Progenitor cell of endocrine pancreas (in vitro differentiated cells): Measurements from ENCODE around the gene CD300E. TPM values are rescaled to one million over a fixed set of nuclear protein-coding genes. Genes with fewer than 3 reads are reported as not detected.

Source experiments
- DNase-seq: peaks from one replicate; pipeline ENCODE4 v3.0.0; 2021; ENCODE audit warnings: low spot score; ENCODE audit not compliant: unreplicated experiment
- H3K27ac Mint-ChIP-seq: 2 replicates; pipeline ENCODE4 v1.8.0; 2021; ENCODE audit warnings: mild to moderate bottlenecking, moderate library complexity, mixed read lengths
- H3K27me3 Mint-ChIP-seq: 2 replicates; pipeline ENCODE4 v1.8.0; 2021; ENCODE audit warnings: mixed read lengths
- H3K36me3 Mint-ChIP-seq: 2 replicates; pipeline ENCODE4 v1.8.0; 2022; ENCODE audit warnings: mixed read lengths; ENCODE audit not compliant: insufficient read depth
- H3K4me1 Mint-ChIP-seq: 2 replicates; pipeline ENCODE4 v1.8.0; 2021; ENCODE audit warnings: low read depth, mixed read lengths
- H3K4me3 Mint-ChIP-seq: 2 replicates; pipeline ENCODE4 v1.8.0; 2021; ENCODE audit warnings: low read depth, mild to moderate bottlenecking, moderate library complexity, mixed read lengths
- H3K9me3 Mint-ChIP-seq: 2 replicates; pipeline ENCODE4 v1.8.0; 2021; ENCODE audit warnings: low read depth, mixed read lengths
- total RNA-seq: library from RNA; stranded (reverse); gene quantifications from 2 replicates; pipeline ENCODE4 v1.2.1, GENCODE V29; 2021
- TF ChIP-seq, protein P1 (sequence below): fragments of 200-600 bp; sonication (generic); IDR thresholded peaks from one replicate; pipeline ENCODE4 v1.5.0; 2021; ENCODE audit warnings: antibody characterized with exemption, mild to moderate bottlenecking; ENCODE audit not compliant: unreplicated experiment

The CD300E gene
- total RNA-seq, 1 donor from 2014 or later, result not detected

DNA sequence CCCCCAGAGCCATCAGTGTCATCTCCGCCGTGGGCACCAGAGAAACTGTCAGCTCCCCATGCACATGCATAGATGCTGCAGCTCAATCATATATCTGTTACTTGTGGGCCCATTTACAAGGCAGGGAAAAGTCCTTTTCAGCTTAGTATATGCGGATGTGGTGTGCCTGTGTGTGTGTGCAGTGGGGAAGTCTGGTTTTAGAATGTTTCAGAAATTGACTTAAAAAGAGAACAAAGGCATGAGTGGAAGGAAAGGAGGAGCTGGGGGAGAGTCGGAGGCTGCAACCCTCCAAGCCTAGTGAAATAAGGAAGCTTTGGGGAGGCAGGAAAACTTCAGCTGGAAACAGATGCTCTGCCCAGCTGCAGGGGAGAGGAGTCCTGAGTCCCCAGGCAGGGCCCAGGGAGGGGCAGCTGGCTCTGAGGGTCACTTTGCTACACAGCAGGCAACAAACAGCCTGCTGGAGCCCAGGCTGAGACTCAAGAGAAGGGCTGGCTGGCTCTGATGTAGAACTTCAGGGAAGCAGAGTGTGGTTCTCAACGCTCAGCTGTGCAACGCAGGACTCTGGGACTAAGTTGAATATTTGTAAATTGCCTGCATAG is 20.4 kb downstream of the CD300E start:
- H3K27ac Mint-ChIP-seq, result no peak overlapping the region
- TF ChIP-seq, protein P1, sequence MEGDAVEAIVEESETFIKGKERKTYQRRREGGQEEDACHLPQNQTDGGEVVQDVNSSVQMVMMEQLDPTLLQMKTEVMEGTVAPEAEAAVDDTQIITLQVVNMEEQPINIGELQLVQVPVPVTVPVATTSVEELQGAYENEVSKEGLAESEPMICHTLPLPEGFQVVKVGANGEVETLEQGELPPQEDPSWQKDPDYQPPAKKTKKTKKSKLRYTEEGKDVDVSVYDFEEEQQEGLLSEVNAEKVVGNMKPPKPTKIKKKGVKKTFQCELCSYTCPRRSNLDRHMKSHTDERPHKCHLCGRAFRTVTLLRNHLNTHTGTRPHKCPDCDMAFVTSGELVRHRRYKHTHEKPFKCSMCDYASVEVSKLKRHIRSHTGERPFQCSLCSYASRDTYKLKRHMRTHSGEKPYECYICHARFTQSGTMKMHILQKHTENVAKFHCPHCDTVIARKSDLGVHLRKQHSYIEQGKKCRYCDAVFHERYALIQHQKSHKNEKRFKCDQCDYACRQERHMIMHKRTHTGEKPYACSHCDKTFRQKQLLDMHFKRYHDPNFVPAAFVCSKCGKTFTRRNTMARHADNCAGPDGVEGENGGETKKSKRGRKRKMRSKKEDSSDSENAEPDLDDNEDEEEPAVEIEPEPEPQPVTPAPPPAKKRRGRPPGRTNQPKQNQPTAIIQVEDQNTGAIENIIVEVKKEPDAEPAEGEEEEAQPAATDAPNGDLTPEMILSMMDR, result no peak
- no peak for DNase-seq
- no peak overlapping the region for H3K4me3 Mint-ChIP-seq
- no peaks in the 10 kb centered on the region for H3K4me1 Mint-ChIP-seq
- no peaks in the 10 kb centered on the region for H3K9me3 Mint-ChIP-seq
- peaks cover 46% of the 10 kb centered on the region for H3K27me3 Mint-ChIP-seq
- H3K36me3 Mint-ChIP-seq, result no peaks in the 10 kb centered on the region

DNA sequence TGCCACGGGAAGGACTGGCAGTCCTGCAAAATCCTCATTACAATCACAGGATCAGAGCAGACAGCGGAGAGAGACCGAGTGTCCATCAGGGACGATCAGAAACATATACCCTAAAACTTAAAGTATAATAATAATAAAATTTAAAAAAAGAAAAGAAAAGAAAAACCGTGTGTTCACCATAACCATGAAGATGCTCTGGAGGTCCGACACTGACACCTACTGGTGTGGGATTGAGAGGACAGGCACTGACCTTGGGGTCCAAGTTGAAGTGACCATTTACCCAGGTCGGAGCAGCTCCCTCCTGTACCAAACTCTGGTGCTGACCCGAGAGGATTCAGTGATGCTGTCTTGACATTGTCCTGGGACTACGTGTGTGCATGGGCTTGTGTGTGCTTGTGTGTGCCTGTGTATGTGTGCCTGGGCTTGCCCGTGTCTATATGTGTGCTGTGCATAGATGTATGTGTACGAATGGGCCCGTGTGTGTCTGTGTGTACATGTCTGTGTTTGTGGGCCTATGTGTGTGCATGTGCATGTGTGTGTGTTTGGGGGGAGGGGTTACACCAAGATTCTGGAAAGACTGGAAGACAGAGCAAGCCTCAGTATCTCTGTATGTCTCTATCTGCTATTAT is 21.5 kb downstream of the CD300E start:
- DNase-seq, result peak; percentile 41
- H3K9me3 Mint-ChIP-seq, result no peaks in the 10 kb centered on the region
- no peak overlapping the region for H3K27ac Mint-ChIP-seq
- H3K36me3 Mint-ChIP-seq, result no peaks in the 10 kb centered on the region
- no peaks in the 10 kb centered on the region for H3K4me1 Mint-ChIP-seq
- TF ChIP-seq, protein P1, result peak; percentile 81
- H3K4me3 Mint-ChIP-seq, result no peak overlapping the region
- peaks cover 41% of the 10 kb centered on the region for H3K27me3 Mint-ChIP-seq

- TF ChIP-seq, protein P1, result no peak
- H3K4me3 Mint-ChIP-seq, result no peak overlapping the region
- H3K4me1 Mint-ChIP-seq, result no peaks in the 10 kb centered on the region
- H3K27ac Mint-ChIP-seq, result no peak overlapping the region
- H3K27me3 Mint-ChIP-seq, result peaks cover 44% of the 10 kb centered on the region
- DNase-seq, result no peak
- no peaks in the 10 kb centered on the region for H3K9me3 Mint-ChIP-seq
- H3K36me3 Mint-ChIP-seq, result no peaks in the 10 kb centered on the region
Measured at GRCh38 chr17:74599448-74599939, 24.0 kb downstream of the CD300E start.

- TF ChIP-seq, protein P1, result no peak
- no peaks in the 10 kb centered on the region for H3K36me3 Mint-ChIP-seq
- H3K27me3 Mint-ChIP-seq, result peaks cover 44% of the 10 kb centered on the region
- no peaks in the 10 kb centered on the region for H3K4me1 Mint-ChIP-seq
- no peak overlapping the region for H3K4me3 Mint-ChIP-seq
- no peaks in the 10 kb centered on the region for H3K9me3 Mint-ChIP-seq
- no peak for DNase-seq
- no peak overlapping the region for H3K27ac Mint-ChIP-seq
Measured at GRCh38 chr17:74599023-74599399, 24.5 kb downstream of the CD300E start.

GRCh38 chr17:74598346-74599022 is 25.1 kb downstream of the CD300E start:
- H3K27ac Mint-ChIP-seq, result no peak overlapping the region
- H3K4me3 Mint-ChIP-seq, result no peak overlapping the region
- TF ChIP-seq, protein P1, result no peak
- no peaks in the 10 kb centered on the region for H3K4me1 Mint-ChIP-seq
- H3K27me3 Mint-ChIP-seq, result peaks cover 39% of the 10 kb centered on the region
- no peak for DNase-seq
- no peaks in the 10 kb centered on the region for H3K36me3 Mint-ChIP-seq
- no peaks in the 10 kb centered on the region for H3K9me3 Mint-ChIP-seq
